SW480 (cell line): ENCODE results near the gene DDO.

Experiments used
- DNase-seq: peaks from one replicate; pipeline ENCODE4 v3.0.0-alpha.2; 2016; ENCODE audit warnings: low spot score

The DDO gene, protein sequence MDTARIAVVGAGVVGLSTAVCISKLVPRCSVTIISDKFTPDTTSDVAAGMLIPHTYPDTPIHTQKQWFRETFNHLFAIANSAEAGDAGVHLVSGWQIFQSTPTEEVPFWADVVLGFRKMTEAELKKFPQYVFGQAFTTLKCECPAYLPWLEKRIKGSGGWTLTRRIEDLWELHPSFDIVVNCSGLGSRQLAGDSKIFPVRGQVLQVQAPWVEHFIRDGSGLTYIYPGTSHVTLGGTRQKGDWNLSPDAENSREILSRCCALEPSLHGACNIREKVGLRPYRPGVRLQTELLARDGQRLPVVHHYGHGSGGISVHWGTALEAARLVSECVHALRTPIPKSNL

DNA sequence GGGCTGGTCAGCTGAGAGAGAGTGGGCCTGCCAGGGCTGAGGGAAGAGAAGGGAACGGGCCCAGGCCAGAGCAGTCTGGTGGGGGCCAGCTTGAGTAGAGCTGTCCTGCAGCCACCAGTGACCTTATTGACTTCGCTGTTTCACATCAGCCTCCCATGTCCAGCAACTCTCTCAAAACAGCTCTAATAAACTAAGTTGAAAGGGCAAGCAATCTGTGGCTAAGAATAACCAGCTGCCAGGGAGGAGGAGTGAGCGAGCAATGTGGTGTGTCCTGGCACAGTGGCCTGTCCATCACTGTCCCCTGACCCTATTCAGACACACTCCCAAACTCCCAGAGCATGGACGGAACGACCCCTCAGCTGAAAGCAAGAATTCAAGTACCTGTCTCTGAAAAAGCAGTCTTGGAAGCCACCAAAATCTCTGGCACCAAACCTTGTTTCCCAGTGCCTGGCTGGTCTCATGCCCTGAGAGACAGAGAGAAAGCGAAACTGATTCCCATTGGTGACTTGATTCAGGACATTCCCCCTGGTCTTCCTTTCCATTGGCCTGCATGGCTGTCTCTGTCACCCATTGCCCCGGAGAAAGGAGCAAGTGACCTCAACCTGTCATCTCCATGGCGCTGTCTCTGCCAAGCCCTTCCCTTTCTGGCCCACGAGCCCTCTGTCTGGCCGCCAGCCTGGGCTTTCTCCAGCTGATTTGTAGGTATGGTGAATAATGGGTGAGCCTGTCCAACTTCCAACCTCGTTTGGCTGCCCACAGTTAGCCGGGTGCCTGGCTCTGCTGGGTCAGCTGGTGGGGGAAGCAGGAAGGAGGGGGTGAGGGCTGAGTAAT is at the start of gene DDO:
TSS of gene DDO (minus strand) at position 490 of the 831 bp plus-strand sequence. CDS start 2,113 bp downstream, outside the sequence.
- peak; percentile 7 for DNase-seq

DNA sequence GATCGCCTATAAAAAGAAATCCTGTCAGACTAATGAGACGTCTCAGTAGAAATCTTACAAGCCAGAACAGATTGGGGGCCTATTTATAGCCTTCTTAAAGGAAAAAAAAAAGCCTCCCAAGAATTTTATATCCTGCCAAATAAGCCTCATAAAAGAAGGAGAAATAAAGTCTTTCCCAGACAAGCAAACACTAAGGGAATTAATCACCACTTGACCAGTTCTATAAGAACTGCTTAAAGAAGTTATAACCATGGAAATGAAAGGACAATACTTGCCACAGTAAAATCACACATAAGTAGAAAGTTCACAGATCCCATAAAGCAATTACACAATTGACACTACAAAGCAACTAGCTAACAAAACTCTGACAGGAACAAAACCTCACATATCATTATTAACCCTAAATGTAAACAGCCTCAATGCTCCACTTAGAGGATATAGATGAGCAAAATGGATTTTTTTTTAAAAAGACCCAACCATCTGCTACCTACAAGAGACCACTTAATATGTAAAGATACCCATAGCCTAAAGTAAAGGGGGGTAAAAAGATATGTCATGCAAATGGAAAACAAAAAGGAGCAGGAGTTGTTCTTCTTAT is 47.6 kb upstream of the DDO start:
- DNase-seq = no peak

DNA sequence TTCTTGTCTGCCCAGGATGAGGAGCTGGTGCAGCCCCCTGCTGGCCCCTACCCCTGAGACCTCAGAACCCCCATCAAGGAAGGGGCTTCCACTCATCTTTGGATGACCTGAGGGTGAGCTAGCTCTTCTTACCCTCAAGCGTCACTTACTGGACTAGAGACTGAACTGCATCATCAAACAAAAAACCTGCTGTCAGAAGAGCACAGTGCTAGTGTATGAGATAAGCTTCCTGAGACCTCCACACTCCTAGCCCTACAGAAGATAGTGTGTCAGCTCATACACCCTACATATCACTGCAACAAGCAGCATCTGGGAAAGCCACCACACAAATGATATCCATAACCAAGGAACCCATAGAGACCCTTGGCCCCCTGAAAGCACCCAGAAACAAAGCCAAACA is 46.0 kb upstream of the DDO start:
- no peak for DNase-seq

DNA sequence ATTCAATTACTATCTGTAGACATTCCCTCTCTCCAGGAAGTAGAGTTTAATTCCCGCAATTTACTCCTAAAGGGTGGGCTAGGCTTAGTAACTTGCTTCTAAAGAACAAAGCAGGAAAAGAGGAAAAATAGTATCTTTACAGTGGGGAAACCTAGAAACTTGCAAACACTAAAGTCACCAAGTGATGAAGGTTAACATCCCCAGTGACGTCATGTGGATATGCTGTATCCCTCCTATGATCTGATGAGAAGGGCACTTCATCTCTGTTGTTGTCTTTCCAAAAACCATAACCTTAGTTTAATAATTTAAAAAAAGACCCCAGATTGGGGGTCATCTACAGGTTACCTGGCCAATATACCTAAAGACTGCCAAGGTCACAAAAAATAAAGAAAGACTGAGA is 43.8 kb upstream of the DDO start:
- no peak for DNase-seq

DNA sequence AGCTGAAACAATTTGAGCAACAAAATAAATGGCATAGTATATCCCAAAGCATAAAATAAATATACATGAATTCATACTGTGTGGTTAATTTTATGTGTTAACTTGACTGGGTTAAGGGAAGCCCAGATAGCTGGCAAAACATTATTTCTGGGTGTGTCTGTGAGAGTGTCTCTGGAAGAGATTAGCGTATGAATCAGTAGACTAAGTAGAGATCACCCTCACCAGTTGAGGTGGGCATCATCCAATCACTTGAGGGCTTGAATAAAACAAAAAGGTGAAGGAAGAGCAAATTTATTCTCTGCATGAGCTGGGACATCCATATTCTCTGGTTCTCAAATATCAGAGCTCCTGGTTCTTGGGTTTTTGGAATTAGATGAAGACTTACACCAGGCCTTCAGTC is 43.1 kb upstream of the DDO start:
- DNase-seq = no peak

DNA sequence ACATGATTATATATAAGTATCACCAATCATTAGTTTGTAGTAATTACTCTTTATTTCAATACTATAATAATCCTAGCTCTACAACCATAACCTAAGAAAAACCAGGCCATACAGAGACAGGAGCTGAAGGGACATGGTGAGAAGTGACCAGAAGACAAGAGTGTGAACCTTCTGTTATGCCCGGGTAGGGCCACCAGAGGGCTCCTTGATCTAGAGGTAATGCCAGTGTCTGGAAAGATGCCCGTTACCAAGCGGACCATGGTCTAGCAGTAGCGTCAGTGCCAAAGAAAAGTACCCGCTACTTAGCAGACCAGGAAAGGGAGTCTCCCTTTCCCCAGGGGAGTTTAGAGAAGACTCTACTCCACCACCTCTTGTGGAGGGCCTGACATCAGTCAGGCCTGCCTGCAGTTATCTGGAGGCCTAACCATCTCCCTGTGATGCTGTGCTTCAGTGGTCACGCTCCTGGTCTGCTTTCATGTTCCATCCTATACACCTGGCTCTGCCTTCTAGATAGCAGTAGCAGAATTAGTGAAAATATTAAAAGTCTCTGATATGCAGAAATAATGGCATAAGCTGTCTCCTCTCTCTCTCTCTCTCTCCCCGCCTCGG is 42.3 kb upstream of the DDO start:
- DNase-seq = peak; percentile 2

DNA sequence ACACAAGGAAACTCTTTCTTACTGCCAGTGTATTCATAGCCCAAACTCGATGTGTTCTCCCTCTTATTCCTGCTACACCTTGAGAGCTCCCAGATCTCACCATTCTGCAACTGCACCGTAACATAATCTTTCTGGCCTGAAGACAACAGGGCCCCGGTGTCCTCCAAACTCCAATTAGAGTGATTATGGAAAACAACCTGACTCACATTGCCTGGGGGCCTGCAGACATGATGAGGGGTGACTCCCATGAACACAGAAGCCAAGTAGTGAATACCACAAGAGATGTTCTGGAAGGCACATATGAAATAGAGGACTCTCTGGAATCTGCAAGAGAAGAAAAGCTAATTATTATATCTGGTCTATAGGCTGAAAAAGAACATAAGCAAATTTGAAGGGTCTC is 41.3 kb upstream of the DDO start:
- no peak for DNase-seq

DNA sequence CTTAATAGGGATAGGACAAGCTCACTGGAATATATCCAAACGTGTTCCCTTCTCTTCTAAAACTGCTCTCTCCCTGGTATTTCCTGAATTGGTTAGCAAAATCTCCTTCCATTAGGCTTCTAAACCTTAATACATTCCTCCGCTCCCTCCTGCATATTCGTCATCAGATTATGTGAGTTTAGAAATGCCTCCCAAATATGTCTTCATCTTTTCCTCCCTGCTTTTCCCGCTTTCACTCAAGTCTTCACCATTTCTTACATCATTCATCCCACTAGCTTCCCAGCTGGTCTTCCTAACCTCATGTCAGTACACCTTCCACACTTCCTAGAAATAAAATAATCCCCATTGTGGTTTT is 34.1 kb upstream of the DDO start:
- DNase-seq = no peak

DNA sequence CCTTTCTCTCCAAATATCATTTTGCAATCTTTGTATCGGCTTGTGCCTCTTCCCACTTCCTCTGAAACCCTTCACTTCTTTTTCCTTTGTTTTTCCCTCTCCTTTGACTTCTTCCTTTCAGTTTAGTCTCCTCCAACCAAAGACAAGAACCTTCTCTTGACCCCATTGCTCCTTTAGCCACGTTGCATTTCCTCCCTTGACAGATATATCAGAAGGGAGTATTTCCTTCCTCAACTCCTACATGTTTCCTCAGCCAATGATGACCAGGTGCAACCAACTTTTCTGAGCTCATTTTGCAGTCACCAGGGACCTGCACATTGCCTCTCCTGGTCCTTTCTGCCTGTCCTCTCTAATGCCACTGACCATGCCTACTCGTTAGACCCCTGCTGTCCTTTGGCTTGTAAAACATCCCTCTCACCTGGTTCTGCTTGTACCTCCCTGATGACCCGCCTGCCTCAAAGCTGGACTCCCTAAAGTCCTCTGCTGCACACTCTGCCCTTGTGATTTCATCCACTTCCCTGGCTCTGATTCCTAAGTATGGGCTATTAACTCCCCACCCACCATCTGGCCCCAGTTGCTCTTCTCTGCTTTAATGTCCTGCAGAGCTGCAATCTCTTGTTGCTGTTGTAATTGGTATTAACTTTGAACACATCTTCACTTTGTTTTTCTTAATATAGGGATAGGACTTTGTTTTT is 33.6 kb upstream of the DDO start:
- no peak for DNase-seq

DNA sequence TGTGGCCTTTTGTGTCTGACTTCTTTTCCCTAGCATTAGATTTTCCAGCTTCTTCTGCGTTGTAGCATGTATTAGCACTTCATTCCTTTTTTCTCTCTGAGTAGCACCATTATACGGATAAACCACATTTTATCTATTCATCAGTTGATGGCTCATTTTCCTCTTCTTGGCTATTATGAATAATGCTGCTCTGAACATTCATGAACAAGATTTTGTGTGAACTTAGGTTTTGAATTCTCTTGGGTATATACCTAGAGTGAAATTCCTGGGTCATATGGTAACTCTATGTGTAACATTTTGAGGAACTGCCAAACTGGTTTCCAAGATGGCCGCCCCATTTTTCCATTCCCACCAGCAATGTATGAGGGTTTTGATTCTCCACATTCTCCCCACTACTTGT is 32.4 kb upstream of the DDO start:
- DNase-seq = no peak

DNA sequence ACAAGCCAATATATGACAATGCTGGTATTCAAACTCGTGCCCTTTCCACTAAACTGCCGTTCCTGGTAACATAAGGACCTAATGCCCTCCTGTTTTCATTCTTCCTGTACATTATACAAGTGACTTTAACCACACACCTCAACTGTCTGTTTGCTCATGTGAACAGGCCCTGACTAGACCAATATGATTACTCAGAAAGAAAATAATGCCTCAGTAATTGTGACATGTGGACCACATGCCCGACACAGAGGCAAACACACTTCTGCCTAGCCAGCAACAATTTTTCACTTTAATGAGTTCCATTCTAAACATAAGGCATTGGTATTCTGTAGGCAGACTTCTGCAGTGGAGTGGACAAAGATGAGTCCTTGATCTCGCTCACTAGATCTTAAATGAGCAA is 31.0 kb upstream of the DDO start:
- no peak for DNase-seq

DNA sequence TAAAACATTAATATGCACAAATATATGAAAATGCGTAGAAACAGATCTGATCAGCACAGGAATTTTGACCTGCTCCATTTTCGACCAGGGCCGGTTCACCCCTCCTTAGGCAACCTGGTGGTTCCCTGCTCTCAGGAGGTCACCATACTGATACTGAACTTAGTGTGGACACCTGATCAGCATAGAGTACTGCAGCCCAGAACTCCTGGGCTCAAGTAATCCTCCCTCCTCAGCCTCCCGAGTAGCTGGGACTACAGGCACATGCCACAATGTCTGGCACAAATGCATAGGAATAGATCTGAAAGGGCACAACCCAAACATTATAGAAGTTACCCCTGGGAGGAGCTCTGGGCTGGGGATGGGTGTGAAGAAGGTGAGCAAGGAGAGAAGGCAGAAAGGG is 24.7 kb upstream of the DDO start:
- DNase-seq = no peak

DNA sequence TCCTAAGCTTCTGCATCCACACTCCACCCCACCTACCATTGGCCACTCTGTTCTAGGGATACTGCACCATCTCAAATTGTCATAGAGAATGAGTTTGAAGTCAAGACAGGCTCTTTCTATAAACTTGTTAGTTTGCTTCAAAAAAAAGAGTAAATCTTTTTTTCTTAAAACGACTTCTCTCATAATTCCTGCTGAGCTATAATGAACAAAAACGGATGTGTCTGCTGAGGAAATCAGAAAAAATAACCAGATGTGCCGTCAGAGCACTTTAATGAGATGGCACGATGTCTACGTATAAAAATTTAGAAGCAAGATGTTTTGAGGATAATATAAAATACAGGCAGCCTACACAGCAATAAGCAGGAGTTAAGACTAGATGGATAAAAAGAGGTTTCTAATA is 24.0 kb upstream of the DDO start:
- DNase-seq = no peak

DNA sequence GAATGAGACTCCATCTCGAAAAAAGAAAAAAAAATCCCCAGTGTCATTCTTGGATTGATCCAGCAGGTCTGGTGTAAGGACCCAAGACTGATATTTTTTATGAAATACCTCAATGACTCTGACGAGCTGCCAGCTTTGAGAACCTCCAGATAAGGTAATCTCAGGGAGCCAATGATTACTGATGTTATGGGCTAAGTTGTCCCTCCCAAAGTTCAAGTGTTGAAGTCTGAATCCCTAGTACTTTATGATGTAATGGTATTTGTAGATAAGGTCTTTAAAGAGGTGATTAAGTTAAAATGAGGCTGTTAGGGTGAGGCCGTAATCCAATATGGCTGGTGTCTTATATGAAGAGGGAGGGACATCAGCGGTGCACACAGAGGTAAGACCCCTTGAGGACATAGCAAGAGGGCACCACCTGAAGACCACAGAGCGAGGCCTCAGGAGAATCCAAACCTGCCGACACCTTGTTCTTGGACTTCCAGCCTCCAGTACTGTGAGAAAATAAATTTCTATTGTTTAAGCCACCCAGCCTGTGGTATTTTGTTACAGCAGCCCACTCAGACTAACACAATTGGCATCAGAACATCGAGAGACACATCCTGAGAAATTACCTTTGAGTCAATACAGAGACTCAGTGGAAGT is 19.7 kb upstream of the DDO start:
- no peak for DNase-seq

DNA sequence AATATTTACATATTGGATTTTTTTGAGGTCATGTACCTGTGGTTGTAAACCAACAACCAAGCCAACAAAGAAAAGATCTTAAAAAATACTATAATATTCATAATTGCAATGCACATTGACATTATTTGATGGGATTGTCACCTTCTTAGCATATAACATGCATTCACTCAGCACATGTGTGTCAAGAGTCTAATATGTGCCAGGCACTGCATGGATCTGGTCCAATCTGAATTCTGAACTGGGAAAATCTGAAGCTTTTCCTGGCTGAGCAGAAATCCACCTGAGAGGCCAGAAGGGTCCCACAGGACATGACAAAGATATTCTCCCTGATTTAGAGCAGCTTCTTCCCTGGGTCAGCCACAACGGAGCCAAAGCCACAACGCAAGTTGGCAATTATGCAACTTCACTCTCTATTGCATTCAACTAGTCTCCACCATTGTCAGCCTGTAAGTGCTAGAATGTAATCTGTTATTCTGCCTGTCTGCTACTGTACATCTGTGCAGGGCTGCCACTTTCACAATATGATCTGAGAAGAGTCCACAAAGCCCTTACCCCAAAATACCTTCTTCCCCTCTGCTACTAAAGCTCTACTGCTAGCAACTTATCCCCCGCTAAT is 17.0 kb upstream of the DDO start:
- DNase-seq = no peak

DNA sequence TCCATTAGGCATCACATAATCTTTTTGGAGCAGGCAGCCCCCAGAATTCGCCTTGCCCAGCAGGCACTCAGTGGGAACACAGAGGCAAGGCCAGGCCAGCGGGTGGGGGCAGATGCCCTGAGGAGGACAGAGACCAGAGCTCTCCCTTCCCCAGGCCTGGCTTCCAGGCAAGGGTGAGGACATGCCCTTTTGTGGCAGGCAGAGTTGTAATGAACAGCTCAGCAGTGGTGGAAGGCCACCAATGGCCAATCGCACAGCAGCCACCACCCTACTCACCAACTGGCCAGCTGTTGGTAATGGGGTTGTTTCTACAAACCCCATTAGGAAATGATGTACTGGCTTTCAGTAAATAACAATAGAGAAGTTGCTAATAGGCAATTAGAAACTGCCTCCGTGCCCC is 15.4 kb upstream of the DDO start:
- DNase-seq = no peak

DNA sequence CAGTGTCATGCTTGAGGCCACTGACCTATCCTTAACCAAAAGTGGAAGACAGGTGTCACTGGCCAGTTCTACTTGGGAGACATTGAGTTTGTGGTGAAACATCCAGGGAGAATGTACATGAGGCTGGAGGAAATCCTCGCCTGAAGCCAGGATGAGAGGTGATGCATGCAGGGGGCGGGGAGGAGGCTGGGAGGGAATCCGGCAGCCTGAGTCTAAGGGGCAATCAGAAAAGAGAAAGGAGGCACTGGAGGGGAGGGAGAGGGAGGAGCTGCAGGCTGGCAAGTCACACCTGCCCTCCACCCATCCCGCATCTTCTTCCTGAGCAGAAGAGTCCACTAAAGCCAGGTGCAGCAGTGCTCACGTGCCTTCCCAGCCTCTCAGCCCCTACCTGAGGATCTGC is 14.9 kb upstream of the DDO start:
- DNase-seq = no peak

DNA sequence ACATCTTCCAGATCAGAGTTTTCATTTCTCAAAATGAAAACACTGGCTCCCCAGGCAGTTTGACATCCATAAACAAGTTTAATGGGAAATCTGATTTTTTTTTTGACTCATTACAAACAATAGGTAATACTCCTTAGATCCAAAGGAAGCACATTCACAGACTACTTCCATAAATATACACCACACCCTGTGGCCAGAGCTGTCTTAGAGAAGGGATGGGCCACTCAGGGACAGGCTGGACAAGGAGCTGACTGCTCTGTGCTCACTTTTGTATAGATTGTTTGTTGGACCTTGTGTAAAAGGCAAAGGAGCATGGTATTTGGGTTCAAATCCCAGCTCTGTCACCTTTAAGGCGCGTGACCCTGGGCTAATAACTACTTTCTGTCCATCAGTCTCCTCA is 12.8 kb upstream of the DDO start:
- DNase-seq = no peak

DNA sequence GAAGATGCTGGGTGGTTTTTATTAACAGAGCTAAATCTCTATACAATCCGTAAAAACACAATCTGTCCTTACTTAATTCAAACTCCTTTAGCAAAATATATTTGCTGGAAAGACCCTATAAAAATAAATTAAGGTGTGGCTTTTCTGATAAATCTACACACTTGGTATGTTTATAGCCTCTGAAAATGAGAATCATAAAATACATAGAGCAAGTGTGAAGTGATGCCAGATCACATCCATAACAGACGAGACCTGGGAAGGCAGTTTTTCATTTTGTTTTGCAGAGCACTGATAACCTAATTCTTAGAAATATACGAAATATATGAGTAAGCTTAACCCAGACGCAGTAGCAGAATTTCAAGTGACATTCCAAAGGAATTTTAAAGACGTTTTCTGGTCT is 10.4 kb upstream of the DDO start:
- no peak for DNase-seq

DNA sequence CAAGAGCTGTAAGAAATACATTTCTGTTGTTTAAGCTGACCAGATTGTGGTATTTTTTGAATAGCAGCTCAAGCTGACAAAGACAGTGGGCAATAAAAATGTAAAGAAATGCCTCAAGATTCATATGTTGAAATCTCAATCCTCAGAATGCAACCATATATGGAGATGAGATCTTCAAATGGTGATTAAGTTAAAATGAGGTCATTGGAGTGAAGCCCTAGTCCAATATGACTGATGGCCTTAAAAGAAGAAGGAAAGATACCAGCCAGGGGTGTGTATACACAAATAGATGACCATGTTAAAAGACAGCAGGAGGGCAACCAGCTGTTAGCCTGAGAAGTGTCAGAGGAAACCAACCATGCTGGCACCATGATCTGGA is 7.1 kb upstream of the DDO start:
- DNase-seq = no peak

DNA sequence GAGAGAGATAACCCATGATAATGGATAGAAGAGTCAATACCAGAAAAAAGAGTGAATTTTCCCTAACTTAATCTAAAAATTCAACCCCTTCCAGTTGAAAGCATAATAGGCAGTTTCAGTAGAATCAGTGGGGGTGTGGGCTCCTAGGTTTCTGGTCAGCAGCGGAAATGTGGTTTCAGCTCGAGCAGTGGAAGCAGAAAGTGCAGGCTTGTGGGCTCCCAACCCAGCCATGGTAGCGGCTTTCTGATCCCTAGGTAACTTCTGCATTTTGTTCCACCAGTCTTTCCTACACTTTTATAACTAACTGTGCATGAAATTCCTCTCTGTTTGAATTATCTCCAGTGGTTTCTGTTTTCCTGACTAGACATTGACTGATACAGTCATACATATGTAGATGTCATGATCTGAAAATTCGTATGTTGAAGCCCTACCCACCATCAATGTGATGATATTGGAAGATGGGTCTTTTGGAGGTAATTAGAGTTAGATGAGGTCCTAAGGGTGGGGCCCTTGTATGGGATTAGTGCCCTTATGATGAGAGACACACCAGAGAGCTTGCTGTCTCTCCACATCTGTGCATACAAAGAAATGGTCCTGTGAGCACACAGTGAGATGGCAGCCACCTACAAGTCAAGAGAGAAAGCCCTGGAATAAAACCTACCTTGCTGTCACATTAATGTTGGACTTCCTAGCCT is 6.5 kb upstream of the DDO start:
- no peak for DNase-seq
